GM12878 (cell line): ENCODE data around the gene MOG. TPM values are rescaled to one million over a fixed set of nuclear protein-coding genes. Genes with fewer than 3 reads are reported as not detected.

Experiments
- ATAC-seq: fragments of 200-7000 bp; cut with Tn5 transposase; 3 replicates; pipeline ENCODE4 v1.9.1; 2020; ENCODE audit warnings: mild to moderate bottlenecking, moderate library complexity
- BruUV-seq: library from RNA; stranded (reverse); fragments of 400-500 nt; replicated peaks from 2 replicates; lab custom pipeline; 2021; lab: Mats Ljungman, UMichigan
- CTCF ChIA-PET: fragments of 300-600 bp; sonication (Branson Sonifier 250); formaldehyde crosslinking; extraction: SDS; loops from one replicate; lab custom pipeline; 2021; ENCODE audit warnings: inconsistent platforms; lab: Yijun Ruan, JAX
- POLR2A ChIA-PET: fragments of 350-600 bp; formaldehyde crosslinking; extraction: SDS; loops from one replicate; lab custom pipeline; 2021; ENCODE audit warnings: inconsistent platforms; lab: Charles Lee
- RAD21 ChIA-PET: fragments of 300-600 bp; sonication (Branson Sonifier 250); formaldehyde crosslinking; loops from one replicate; lab custom pipeline; 2023; ENCODE audit warnings: antibody characterized with exemption; ENCODE audit not compliant: unreplicated experiment; lab: Charles Lee
- SMC1A ChIA-PET: fragments of 300-600 bp; sonication (Branson Sonifier 250); formaldehyde crosslinking; loops from one replicate; lab custom pipeline; 2023; ENCODE audit not compliant: unreplicated experiment, uncharacterized antibody; lab: Charles Lee
- DNase-seq: peaks from one replicate; pipeline ENCODE4 v3.0.0-alpha.2; 2011; ENCODE audit warnings: low read depth, low spot score
- FAIRE-seq: peaks from 3 replicates; lab custom pipeline; 2011; peaks lifted over from hg19 to GRCh38; lab: Jason Lieb, UNC
- H2AFZ ChIP-seq: 2 replicates; pipeline ENCODE4 v1.6.0; 2011; ENCODE audit warnings: low read depth, low read length, control low read depth; ENCODE audit not compliant: control insufficient read depth
- H3K27ac ChIP-seq: 2 replicates; pipeline ENCODE4 v1.5.1; 2011; ENCODE audit warnings: control low read depth; ENCODE audit not compliant: control insufficient read depth, insufficient read depth
- H3K27me3 ChIP-seq, 2 experiments: replicated peaks in 1 of 2; 2 replicates each; pipeline versions ENCODE4 v1.6.0 to v1.6.1; 2011; ENCODE audit warnings: low read length in 1 of 2; ENCODE audit not compliant: control insufficient read depth in 2 of 2, insufficient read depth in 2 of 2
- H3K36me3 ChIP-seq, 2 experiments: 2 replicates each; pipeline ENCODE4 v1.5.1; 2011; ENCODE audit warnings: low read length in 1 of 2; ENCODE audit not compliant: control insufficient read depth in 2 of 2, insufficient read depth in 2 of 2
- H3K4me1 ChIP-seq: 2 replicates; pipeline ENCODE4 v1.6.1; 2011; ENCODE audit warnings: mild to moderate bottlenecking, low read length, moderate library complexity, mixed read lengths; ENCODE audit not compliant: control insufficient read depth, insufficient read depth
- H3K4me2 ChIP-seq: 2 replicates; pipeline ENCODE4 v1.6.0; 2011; ENCODE audit warnings: control low read depth; ENCODE audit not compliant: control insufficient read depth, insufficient read depth
- H3K4me3 ChIP-seq: fragments of 200-600 bp; sonication (generic); 2 replicates; pipeline ENCODE4 v1.5.1; 2016
- H3K79me2 ChIP-seq: 2 replicates; pipeline ENCODE4 v1.6.0; 2011; ENCODE audit warnings: low read length; ENCODE audit not compliant: control insufficient read depth, insufficient read depth
- H3K9ac ChIP-seq: 2 replicates; pipeline ENCODE4 v1.8.0; 2011; ENCODE audit warnings: low read length, control low read depth, mixed read lengths; ENCODE audit not compliant: control insufficient read depth, insufficient read depth
- H3K9me3 ChIP-seq: replicated peaks from 3 replicates; pipeline ENCODE4 v1.5.1; 2011; ENCODE audit warnings: mild to moderate bottlenecking, low read length; ENCODE audit not compliant: control insufficient read depth, insufficient read depth
- H4K20me1 ChIP-seq: 2 replicates; pipeline ENCODE4 v1.6.0; 2011; ENCODE audit not compliant: control insufficient read depth, insufficient read depth
- ASH2L ChIP-seq: fragments of 300-600, 200-600 bp; sonication (generic); IDR thresholded peaks from 2 replicates; pipeline ENCODE4 v1.6.1; 2017; ENCODE audit warnings: low read depth, mild to moderate bottlenecking, borderline replicate concordance
- BCL3 ChIP-seq: IDR thresholded peaks from 2 replicates; pipeline ENCODE4 v1.6.1; 2011; ENCODE audit warnings: borderline replicate concordance, low read depth, mild to moderate bottlenecking, moderate library complexity, low read length; ENCODE audit not compliant: insufficient read depth, poor library complexity, severe bottlenecking
- CBX5 ChIP-seq: sonication (generic); IDR thresholded peaks from 2 replicates; pipeline ENCODE4 v1.6.1; 2016; ENCODE audit warnings: low read depth, moderate library complexity, mild to moderate bottlenecking, inconsistent platforms
- LARP7 ChIP-seq: fragments of 450-650 bp; IDR thresholded peaks from 2 replicates; pipeline ENCODE4 v1.6.1; 2017; ENCODE audit warnings: mild to moderate bottlenecking
- MTA3 ChIP-seq: IDR thresholded peaks from 2 replicates; pipeline ENCODE4 v1.6.1; 2012; ENCODE audit warnings: low read length, inconsistent platforms, borderline replicate concordance
- NKRF ChIP-seq: fragments of 450-650 bp; conservative IDR thresholded peaks from 2 replicates; pipeline ENCODE4 v1.6.1; 2017; ENCODE audit warnings: mild to moderate bottlenecking, moderate library complexity
- NRF1 ChIP-seq: conservative IDR thresholded peaks from 2 replicates; pipeline ENCODE4 v1.6.1; 2011; ENCODE audit warnings: mild to moderate bottlenecking, low read depth, low read length, improper control_type of control experiment
- POLR2AphosphoS2 ChIP-seq: IDR thresholded peaks from 2 replicates; pipeline ENCODE4 v1.6.1; 2011; ENCODE audit warnings: low read depth, mild to moderate bottlenecking, low read length, improper control_type of control experiment, moderate library complexity
- RB1 ChIP-seq: fragments of 450-650 bp; formaldehyde crosslinking; IDR thresholded peaks from 2 replicates; pipeline ENCODE4 v1.6.1; 2017; ENCODE audit warnings: mild to moderate bottlenecking, borderline replicate concordance
- RUNX3 ChIP-seq: IDR thresholded peaks from 2 replicates; pipeline ENCODE4 v1.6.1; 2012; ENCODE audit warnings: low read length, inconsistent platforms
- SIN3A ChIP-seq: IDR thresholded peaks from 2 replicates; pipeline ENCODE4 v1.6.1; 2012; ENCODE audit warnings: low read depth, low read length, improper control_type of control experiment
- TARDBP ChIP-seq: IDR thresholded peaks from 2 replicates; pipeline ENCODE4 v1.6.1; 2016; ENCODE audit warnings: borderline replicate concordance
- TCF7 ChIP-seq: IDR thresholded peaks from 2 replicates; pipeline ENCODE4 v1.6.1; 2014; ENCODE audit warnings: antibody characterized with exemption, borderline replicate concordance
- YY1 ChIP-seq: IDR thresholded peaks from 2 replicates; pipeline ENCODE4 v1.6.1; 2011; ENCODE audit warnings: low read depth, mild to moderate bottlenecking, low read length
- ZBED1 ChIP-seq: IDR thresholded peaks from 2 replicates; pipeline ENCODE4 v1.6.1; 2016; ENCODE audit warnings: borderline replicate concordance
- ZBTB33 ChIP-seq: fragments of 450-650 bp; IDR thresholded peaks from 2 replicates; pipeline ENCODE4 v1.6.1; 2017; ENCODE audit warnings: mild to moderate bottlenecking
- ZSCAN29 ChIP-seq: fragments of 450-650 bp; IDR thresholded peaks from 2 replicates; pipeline ENCODE4 v1.6.1; 2017; ENCODE audit warnings: mild to moderate bottlenecking, moderate library complexity
- WGBS: methylation state at CpG from one replicate; pipeline ENCODE4 v1.1.6; 2016; ENCODE audit warnings: low lambda C conversion rate; ENCODE audit not compliant: insufficient replicate concordance, insufficient coverage; ENCODE audit errors: missing lambda C conversion rate; 5-methylcytosine and 5-hydroxymethylcytosine counted together
- in situ Hi-C: fragments of 300-500 bp; cut with MboI; formaldehyde crosslinking; loops from 9 replicates; pipeline ENCODE4 v1.14.3; 2018; ENCODE audit warnings: mixed read lengths
- intact Hi-C: fragments of 100-400 bp; cut with micrococcal nuclease; formaldehyde crosslinking; loops from one replicate; pipeline ENCODE4 v1.14.2; 2022; ENCODE audit not compliant: unreplicated experiment
- polyA plus RNA-seq, 11 experiments: library from polyadenylated mRNA; depleted of rRNA in 4 of 11; unstranded in 6 of 11; stranded (reverse) in 5 of 11; fragments of >200 nt; fragmentation: Nextera tagmentation in 4 of 11; fragmentation: Illumina TruSeq in 1 of 11; extraction: Ambion mirVana in 4 of 11; extraction: Trizol in 1 of 11; gene quantifications; 1 replicate in 1 of 11; 2 replicates in 10 of 11; pipeline versions ENCODE4 v1.2.1 to v1.2.3, GENCODE V29; 2011 to 2016; ENCODE audit warnings: inconsistent platforms in 2 of 11, missing spikeins in 2 of 11, low read depth in 1 of 11
- total RNA-seq, 4 experiments: library from RNA; depleted of rRNA in 3 of 4; stranded (reverse); fragments of >200 nt in 3 of 4; fragmentation: Illumina TruSeq in 1 of 4; extraction: Trizol in 1 of 4; gene quantifications; 2 replicates each; pipeline versions ENCODE4 v1.2.1 to v1.2.3, GENCODE V29; 2013 to 2021

Gene MOG
- total and polyA plus RNA-seq, 10 of the 15 experiments (the other 5 are each of a cell fraction or from before 2014, with no cell fraction given): not detected

- Histone ChIP-seq H3K9me3 (no peaks in the 10 kb centered on the region; the same call in 2 of the 3 replicates), H3K27ac (no peak overlapping the region), H3K36me3 (no peaks in the 10 kb centered on the region), H4K20me1 (no peaks in the 10 kb centered on the region), H3K4me1 (no peaks in the 10 kb centered on the region), H3K9ac (no peak overlapping the region), H3K4me3 (no peak overlapping the region), H2AFZ (no peak overlapping the region), H3K79me2 (no peaks in the 10 kb centered on the region), H3K4me2 (no peak overlapping the region), H3K27me3 (no peaks in the 10 kb centered on the region)
- 69% methylated on average over 13 of the region's 15 CpGs for WGBS
- RAD21 ChIA-PET: no interaction called here
- no peak for DNase-seq
- BruUV-seq: no TSS peak
- CTCF ChIA-PET: interaction anchor here (1.7 to 2.6 kb wide), 2 partner anchors 11 to 32 kb away, joined by 5 to 12 read pairs; no protein-coding TSS in a partner anchor
- no peak for ATAC-seq
- intact Hi-C loops: no loop called here
- no peak for FAIRE-seq
- SMC1A ChIA-PET: no interaction called here
- POLR2A ChIA-PET: no interaction called here
- in situ Hi-C loops: no loop called here
- TF ChIP-seq TCF7 (no peak), ZSCAN29 (no peak), MTA3 (no peak), CBX5 (no peak), RB1 (no peak), TARDBP (no peak), ZBED1 (no peak), ASH2L (no peak), NKRF (no peak), ZBTB33 (no peak), POLR2AphosphoS2 (no peak), LARP7 (no peak), YY1 (no peak), BCL3 (no peak), NRF1 (no peak), SIN3A (no peak), RUNX3 (no peak)
Observed at GRCh38 chr6:29685718-29686326, 28.9 kb downstream of the MOG start.
